ENCODE data around the gene LZTS2.
A peak's percentile ranks its signal among the peaks of the same experiment; 100 is the strongest.

LZTS2 gene

DNA sequence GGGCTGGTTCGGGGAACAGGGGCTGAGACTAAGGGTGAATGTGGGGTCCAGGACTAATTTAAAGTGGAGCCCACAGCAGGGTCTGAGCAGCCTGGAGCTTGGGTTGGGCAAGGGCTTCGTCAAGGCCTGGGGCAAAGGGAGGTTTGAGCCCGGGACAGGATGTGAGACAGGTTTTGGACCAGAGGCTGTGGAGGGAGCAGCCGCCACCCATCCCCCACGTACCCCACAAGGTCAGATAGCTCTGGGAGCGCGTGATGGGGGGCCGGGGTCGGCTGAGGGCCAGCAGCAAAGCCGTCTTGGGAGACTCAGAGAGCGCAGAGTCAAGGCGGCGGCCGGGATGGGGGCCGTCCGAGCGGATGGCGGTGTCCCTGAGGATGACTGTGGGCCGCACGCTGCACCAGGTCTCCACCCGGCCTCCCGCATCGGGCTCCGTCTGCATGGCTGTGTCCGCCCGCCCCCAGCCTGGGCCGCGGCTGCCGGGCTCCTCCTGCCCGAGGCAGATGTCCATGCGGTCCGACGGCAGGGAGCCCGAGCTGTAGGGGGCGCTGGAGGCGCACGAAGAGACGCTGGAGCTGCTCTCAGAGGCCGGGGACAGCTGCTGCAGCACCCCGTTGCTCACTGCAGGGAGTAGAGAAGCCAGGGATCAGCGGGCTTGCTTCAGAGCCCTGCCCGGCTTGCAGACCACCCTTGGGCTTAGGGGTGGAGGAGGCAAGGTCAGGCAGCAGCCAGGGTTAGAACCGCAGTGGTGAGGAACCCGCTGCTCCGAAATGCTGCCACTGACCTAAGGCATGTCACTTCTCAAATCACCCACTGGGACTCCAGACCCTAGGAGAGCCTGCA, 19.2 kb downstream of the LZTS2 start (continued):
- TF ChIP-seq, protein P1, sequence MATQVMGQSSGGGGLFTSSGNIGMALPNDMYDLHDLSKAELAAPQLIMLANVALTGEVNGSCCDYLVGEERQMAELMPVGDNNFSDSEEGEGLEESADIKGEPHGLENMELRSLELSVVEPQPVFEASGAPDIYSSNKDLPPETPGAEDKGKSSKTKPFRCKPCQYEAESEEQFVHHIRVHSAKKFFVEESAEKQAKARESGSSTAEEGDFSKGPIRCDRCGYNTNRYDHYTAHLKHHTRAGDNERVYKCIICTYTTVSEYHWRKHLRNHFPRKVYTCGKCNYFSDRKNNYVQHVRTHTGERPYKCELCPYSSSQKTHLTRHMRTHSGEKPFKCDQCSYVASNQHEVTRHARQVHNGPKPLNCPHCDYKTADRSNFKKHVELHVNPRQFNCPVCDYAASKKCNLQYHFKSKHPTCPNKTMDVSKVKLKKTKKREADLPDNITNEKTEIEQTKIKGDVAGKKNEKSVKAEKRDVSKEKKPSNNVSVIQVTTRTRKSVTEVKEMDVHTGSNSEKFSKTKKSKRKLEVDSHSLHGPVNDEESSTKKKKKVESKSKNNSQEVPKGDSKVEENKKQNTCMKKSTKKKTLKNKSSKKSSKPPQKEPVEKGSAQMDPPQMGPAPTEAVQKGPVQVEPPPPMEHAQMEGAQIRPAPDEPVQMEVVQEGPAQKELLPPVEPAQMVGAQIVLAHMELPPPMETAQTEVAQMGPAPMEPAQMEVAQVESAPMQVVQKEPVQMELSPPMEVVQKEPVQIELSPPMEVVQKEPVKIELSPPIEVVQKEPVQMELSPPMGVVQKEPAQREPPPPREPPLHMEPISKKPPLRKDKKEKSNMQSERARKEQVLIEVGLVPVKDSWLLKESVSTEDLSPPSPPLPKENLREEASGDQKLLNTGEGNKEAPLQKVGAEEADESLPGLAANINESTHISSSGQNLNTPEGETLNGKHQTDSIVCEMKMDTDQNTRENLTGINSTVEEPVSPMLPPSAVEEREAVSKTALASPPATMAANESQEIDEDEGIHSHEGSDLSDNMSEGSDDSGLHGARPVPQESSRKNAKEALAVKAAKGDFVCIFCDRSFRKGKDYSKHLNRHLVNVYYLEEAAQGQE (tag by site-specific recombination; IDR thresholded peaks at IDR 0.05) = 0 out of 2 replicates have a peak, but pooled peaks have one; percentile 33
- TF ChIP-seq ZSCAN30 (tag by site-specific recombination; IDR thresholded peaks at IDR 0.05) (peak; percentile 70; the same call in 1 of the 2 replicates), SP7 (tag by site-specific recombination; IDR thresholded peaks at IDR 0.05) (peak; percentile 63), MZF1 (tag by site-specific recombination; IDR thresholded peaks at IDR 0.05; ENCODE audit: borderline replicate concordance) (no peak), ZNF510 (tag by site-specific recombination; IDR thresholded peaks at IDR 0.05; ENCODE audit: insufficient replicate concordance) (no peak), ZSCAN23 (tag by site-specific recombination; IDR thresholded peaks at IDR 0.05) (no peak), GLIS1 (tag by site-specific recombination; IDR thresholded peaks at IDR 0.05) (peak; percentile 78), ZNF184 (tag by site-specific recombination; IDR thresholded peaks at IDR 0.05) (no peak), ZNF121 (tag by site-specific recombination; IDR thresholded peaks at IDR 0.05) (0 out of 2 replicates have a peak, but pooled peaks have one; percentile 10), TRIM28 (IDR thresholded peaks at IDR 0.05; ENCODE audit: borderline replicate concordance, low read length) (no peak), ZNF350 (tag by site-specific recombination; IDR thresholded peaks at IDR 0.05) (no peak), ZNF623 (tag by site-specific recombination; IDR thresholded peaks at IDR 0.05) (no peak), ZNF777 (tag by site-specific recombination; IDR thresholded peaks at IDR 0.05; ENCODE audit: borderline replicate concordance) (peak; percentile 86), TSHZ1 (tag by site-specific recombination; IDR thresholded peaks at IDR 0.05; ENCODE audit: borderline replicate concordance) (no peak), ZXDB (tag by site-specific recombination; IDR thresholded peaks at IDR 0.05) (no peak), ZNF692 (tag by site-specific recombination; IDR thresholded peaks at IDR 0.05) (peak; percentile 45; the same call in 1 of the 2 replicates), ZBTB6 (tag by site-specific recombination; IDR thresholded peaks at IDR 0.05) (peak; percentile 96)
- TF ChIP-seq, protein P2, sequence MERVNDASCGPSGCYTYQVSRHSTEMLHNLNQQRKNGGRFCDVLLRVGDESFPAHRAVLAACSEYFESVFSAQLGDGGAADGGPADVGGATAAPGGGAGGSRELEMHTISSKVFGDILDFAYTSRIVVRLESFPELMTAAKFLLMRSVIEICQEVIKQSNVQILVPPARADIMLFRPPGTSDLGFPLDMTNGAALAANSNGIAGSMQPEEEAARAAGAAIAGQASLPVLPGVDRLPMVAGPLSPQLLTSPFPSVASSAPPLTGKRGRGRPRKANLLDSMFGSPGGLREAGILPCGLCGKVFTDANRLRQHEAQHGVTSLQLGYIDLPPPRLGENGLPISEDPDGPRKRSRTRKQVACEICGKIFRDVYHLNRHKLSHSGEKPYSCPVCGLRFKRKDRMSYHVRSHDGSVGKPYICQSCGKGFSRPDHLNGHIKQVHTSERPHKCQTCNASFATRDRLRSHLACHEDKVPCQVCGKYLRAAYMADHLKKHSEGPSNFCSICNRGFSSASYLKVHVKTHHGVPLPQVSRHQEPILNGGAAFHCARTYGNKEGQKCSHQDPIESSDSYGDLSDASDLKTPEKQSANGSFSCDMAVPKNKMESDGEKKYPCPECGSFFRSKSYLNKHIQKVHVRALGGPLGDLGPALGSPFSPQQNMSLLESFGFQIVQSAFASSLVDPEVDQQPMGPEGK (tag by site-specific recombination; IDR thresholded peaks at IDR 0.05) = peak; percentile 69
- TF ChIP-seq, protein P3, sequence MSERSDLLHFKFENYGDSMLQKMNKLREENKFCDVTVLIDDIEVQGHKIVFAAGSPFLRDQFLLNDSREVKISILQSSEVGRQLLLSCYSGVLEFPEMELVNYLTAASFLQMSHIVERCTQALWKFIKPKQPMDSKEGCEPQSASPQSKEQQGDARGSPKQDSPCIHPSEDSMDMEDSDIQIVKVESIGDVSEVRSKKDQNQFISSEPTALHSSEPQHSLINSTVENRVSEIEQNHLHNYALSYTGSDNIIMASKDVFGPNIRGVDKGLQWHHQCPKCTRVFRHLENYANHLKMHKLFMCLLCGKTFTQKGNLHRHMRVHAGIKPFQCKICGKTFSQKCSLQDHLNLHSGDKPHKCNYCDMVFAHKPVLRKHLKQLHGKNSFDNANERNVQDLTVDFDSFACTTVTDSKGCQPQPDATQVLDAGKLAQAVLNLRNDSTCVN (tag by site-specific recombination; optimal IDR thresholded peaks at IDR 0.05) = peak; percentile 28
- TF ChIP-seq, protein P4, sequence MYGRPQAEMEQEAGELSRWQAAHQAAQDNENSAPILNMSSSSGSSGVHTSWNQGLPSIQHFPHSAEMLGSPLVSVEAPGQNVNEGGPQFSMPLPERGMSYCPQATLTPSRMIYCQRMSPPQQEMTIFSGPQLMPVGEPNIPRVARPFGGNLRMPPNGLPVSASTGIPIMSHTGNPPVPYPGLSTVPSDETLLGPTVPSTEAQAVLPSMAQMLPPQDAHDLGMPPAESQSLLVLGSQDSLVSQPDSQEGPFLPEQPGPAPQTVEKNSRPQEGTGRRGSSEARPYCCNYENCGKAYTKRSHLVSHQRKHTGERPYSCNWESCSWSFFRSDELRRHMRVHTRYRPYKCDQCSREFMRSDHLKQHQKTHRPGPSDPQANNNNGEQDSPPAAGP (tag by site-specific recombination; IDR thresholded peaks at IDR 0.05) = peak; percentile 73; the same call in 1 of the 2 replicates
- TF ChIP-seq, protein P5, sequence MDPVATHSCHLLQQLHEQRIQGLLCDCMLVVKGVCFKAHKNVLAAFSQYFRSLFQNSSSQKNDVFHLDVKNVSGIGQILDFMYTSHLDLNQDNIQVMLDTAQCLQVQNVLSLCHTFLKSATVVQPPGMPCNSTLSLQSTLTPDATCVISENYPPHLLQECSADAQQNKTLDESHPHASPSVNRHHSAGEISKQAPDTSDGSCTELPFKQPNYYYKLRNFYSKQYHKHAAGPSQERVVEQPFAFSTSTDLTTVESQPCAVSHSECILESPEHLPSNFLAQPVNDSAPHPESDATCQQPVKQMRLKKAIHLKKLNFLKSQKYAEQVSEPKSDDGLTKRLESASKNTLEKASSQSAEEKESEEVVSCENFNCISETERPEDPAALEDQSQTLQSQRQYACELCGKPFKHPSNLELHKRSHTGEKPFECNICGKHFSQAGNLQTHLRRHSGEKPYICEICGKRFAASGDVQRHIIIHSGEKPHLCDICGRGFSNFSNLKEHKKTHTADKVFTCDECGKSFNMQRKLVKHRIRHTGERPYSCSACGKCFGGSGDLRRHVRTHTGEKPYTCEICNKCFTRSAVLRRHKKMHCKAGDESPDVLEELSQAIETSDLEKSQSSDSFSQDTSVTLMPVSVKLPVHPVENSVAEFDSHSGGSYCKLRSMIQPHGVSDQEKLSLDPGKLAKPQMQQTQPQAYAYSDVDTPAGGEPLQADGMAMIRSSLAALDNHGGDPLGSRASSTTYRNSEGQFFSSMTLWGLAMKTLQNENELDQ (tag by site-specific recombination; IDR thresholded peaks at IDR 0.05; ENCODE audit: low read depth) = no peak
